ENCODE data around the gene TMPRSS11D.

DNA sequence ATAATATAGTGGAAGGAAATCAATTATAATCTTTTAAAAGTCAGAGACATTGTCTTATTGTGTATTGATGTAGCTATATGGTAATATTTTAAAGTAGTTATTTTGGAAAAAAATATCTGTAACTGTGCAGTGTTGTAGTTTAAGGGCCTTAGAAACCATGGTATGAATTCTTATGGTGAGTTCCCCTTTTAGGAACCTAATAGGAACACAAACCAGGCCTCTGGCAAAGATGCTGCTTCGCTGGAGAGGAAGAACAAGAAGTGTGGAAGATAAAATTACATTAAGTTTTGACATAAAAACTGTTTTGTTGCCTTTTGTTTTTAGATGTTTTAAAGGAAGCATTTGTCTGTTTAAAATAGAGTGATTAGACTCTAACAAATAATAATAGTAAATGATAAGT lies 10.9 kb upstream of the TMPRSS11D start:
- TF ChIP-seq, protein P1, sequence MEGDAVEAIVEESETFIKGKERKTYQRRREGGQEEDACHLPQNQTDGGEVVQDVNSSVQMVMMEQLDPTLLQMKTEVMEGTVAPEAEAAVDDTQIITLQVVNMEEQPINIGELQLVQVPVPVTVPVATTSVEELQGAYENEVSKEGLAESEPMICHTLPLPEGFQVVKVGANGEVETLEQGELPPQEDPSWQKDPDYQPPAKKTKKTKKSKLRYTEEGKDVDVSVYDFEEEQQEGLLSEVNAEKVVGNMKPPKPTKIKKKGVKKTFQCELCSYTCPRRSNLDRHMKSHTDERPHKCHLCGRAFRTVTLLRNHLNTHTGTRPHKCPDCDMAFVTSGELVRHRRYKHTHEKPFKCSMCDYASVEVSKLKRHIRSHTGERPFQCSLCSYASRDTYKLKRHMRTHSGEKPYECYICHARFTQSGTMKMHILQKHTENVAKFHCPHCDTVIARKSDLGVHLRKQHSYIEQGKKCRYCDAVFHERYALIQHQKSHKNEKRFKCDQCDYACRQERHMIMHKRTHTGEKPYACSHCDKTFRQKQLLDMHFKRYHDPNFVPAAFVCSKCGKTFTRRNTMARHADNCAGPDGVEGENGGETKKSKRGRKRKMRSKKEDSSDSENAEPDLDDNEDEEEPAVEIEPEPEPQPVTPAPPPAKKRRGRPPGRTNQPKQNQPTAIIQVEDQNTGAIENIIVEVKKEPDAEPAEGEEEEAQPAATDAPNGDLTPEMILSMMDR (conservative IDR thresholded peaks at IDR 0.05), result no peak
- no peak for TF ChIP-seq EZH2 (IDR thresholded peaks at IDR 0.05; ENCODE audit: low read depth)
